ENCODE data around the gene HAGHL.

GRCh38 chr16:761625-762513, 35.0 kb downstream of the HAGHL start:
- TF ChIP-seq CTCF (IDR thresholded peaks at IDR 0.05; ENCODE audit: low read length) (no peak), EZH2 (IDR thresholded peaks at IDR 0.05; ENCODE audit: borderline replicate concordance, low read length) (no peak)

All from OCI-LY1 (cell line).